Neuronal stem cell (in vitro differentiated cells): Measurements from ENCODE around the gene EEPD1.

Experiments
- DNase-seq: peaks from one replicate; pipeline ENCODE4 v3.0.0-alpha.2; 2013; ENCODE audit warnings: low spot score
- H2AFZ ChIP-seq: one replicate; pipeline ENCODE4 v1.6.1; 2013; ENCODE audit warnings: mild to moderate bottlenecking, low read length, inconsistent platforms
- H2AK5ac ChIP-seq: 2 replicates; pipeline ENCODE4 v1.6.1; 2013; ENCODE audit warnings: low read depth, mild to moderate bottlenecking, inconsistent platforms, low read length, moderate library complexity, mixed read lengths
- H2BK120ac ChIP-seq: 2 replicates; pipeline ENCODE4 v1.6.1; 2013; ENCODE audit warnings: low read depth, mild to moderate bottlenecking, inconsistent platforms, low read length, moderate library complexity, mixed read lengths
- H2BK12ac ChIP-seq: one replicate; pipeline ENCODE4 v1.6.1; 2013; ENCODE audit warnings: low read length, inconsistent platforms
- H2BK15ac ChIP-seq: 2 replicates; pipeline ENCODE4 v1.6.1; 2013; ENCODE audit warnings: mild to moderate bottlenecking, low read length, inconsistent platforms, mixed read lengths
- H2BK5ac ChIP-seq: one replicate; pipeline ENCODE4 v1.6.1; 2013; ENCODE audit warnings: inconsistent platforms, mild to moderate bottlenecking, low read length, moderate library complexity
- H3K14ac ChIP-seq: one replicate; pipeline ENCODE4 v1.6.1; 2013; ENCODE audit warnings: low read length, inconsistent platforms
- H3K18ac ChIP-seq: 2 replicates; pipeline ENCODE4 v1.6.1; 2013; ENCODE audit warnings: low read length, inconsistent platforms
- H3K23ac ChIP-seq: 2 replicates; pipeline ENCODE4 v1.6.1; 2013; ENCODE audit warnings: low read depth, mild to moderate bottlenecking, mixed read lengths, low read length, inconsistent platforms; ENCODE audit not compliant: poor library complexity
- H3K27ac ChIP-seq: replicated peaks from 3 replicates; pipeline ENCODE4 v1.5.1; 2013; ENCODE audit warnings: low read length, inconsistent platforms
- H3K27me3 ChIP-seq, 3 experiments: 2 replicates each; pipeline ENCODE4 v1.6.1; 2013; ENCODE audit warnings: low read length in 3 of 3, mild to moderate bottlenecking in 2 of 3, inconsistent platforms in 1 of 3, low read depth in 1 of 3, mixed read lengths in 1 of 3, moderate library complexity in 1 of 3; ENCODE audit not compliant: control insufficient read depth in 3 of 3, insufficient read depth in 3 of 3
- H3K36me3 ChIP-seq, 2 donors: replicated peaks in 1 of 2; 2 replicates each; pipeline ENCODE4 v1.6.1; 2013; ENCODE audit warnings: low read length in 2 of 2; ENCODE audit not compliant: control insufficient read depth in 2 of 2, insufficient read depth in 2 of 2
- H3K4ac ChIP-seq: 2 replicates; pipeline ENCODE4 v1.6.1; 2013; ENCODE audit warnings: inconsistent platforms, mild to moderate bottlenecking, low read length, moderate library complexity
- H3K4me1 ChIP-seq, 2 donors: 1 replicate in 1 of 2; 2 replicates in 1 of 2; pipeline ENCODE4 v1.6.1; 2013; ENCODE audit warnings: low read length in 2 of 2, low read depth in 1 of 2; ENCODE audit not compliant: control insufficient read depth in 2 of 2, insufficient read depth in 1 of 2
- H3K4me2 ChIP-seq: one replicate; pipeline ENCODE4 v1.6.1; 2013; ENCODE audit warnings: mild to moderate bottlenecking, low read length, inconsistent platforms; ENCODE audit not compliant: insufficient read depth, poor library complexity, severe bottlenecking
- H3K4me3 ChIP-seq, 2 donors: 2 replicates each; pipeline ENCODE4 v1.5.1; 2013; ENCODE audit warnings: low read length in 2 of 2, mild to moderate bottlenecking in 2 of 2, inconsistent platforms in 1 of 2, moderate library complexity in 1 of 2
- H3K79me1 ChIP-seq: one replicate; pipeline ENCODE4 v1.6.1; 2013; ENCODE audit warnings: low read depth, mild to moderate bottlenecking, inconsistent platforms, low read length, moderate library complexity
- H3K9ac ChIP-seq: one replicate; pipeline ENCODE4 v1.6.1; 2013; ENCODE audit warnings: mild to moderate bottlenecking, low read depth, low read length, inconsistent platforms; ENCODE audit not compliant: poor library complexity
- H3K9me3 ChIP-seq, 2 donors: replicated peaks in 1 of 2; 2 replicates each; pipeline versions ENCODE3 to v1.6.1; 2013; ENCODE audit warnings: low read length in 2 of 2, mild to moderate bottlenecking in 2 of 2, inconsistent platforms in 1 of 2, low read depth in 1 of 2, mixed read lengths in 1 of 2, moderate library complexity in 1 of 2; ENCODE audit not compliant: control insufficient read depth in 2 of 2, insufficient read depth in 1 of 2
- H4K8ac ChIP-seq: one replicate; pipeline ENCODE4 v1.6.1; 2013; ENCODE audit warnings: low read depth, mild to moderate bottlenecking, inconsistent platforms, low read length, moderate library complexity
- H4K91ac ChIP-seq: one replicate; pipeline ENCODE4 v1.6.1; 2013; ENCODE audit warnings: low read length, low read depth, mild to moderate bottlenecking, inconsistent platforms; ENCODE audit not compliant: poor library complexity
- WGBS, 2 donors: extraction: QIAGEN DNeasy Blood & Tissue Kit; methylation state at CpG; one replicate each; pipeline ENCODE4 v1.1.7; 2013; ENCODE audit warnings: missing lambda C conversion rate in 2 of 2, mixed read lengths in 1 of 2; ENCODE audit not compliant: insufficient read length in 2 of 2, insufficient replicate concordance in 1 of 2; ENCODE audit errors: extremely low coverage in 2 of 2; 5-methylcytosine and 5-hydroxymethylcytosine counted together

Gene EEPD1

GRCh38 chr7:36151921-36152755, 916 bp upstream of the EEPD1 start:
- WGBS, 2 donors, result no CpG with 5 or more reads among the region's 30 CpGs
- H3K36me3 ChIP-seq, result no peaks in the 10 kb centered on the region
- H3K4me1 ChIP-seq, result peaks cover 4 to 10% of the 10 kb centered on the region in 2 donors

GRCh38 chr7:36153571-36154097, 580 bp downstream of the EEPD1 start:
- Histone ChIP-seq H3K4ac (no peak overlapping the region), H2BK5ac (peak overlapping the region; percentile 46), H2BK12ac (no peak overlapping the region), H4K8ac (peak overlapping the region; percentile 52), H2AFZ (peak overlapping the region; percentile 96), H3K36me3 (no peaks in the 10 kb centered on the region), H3K9ac (peak overlapping the region; percentile 66), H3K18ac (peak overlapping the region; percentile 87), H3K23ac (peak overlapping the region; percentile 71), H3K9me3 (peaks cover 0 to under 1% of the 10 kb centered on the region in 2 donors), H2BK120ac (peak overlapping the region; percentile 53), H3K27me3 (peaks cover 0 to 12% (median 2%) of the 10 kb centered on the region in 3 experiments), H3K79me1 (no peaks in the 10 kb centered on the region), H4K91ac (no peak overlapping the region), H3K4me3 (peak overlapping the region; percentile 64 to 87), H3K14ac (no peak overlapping the region), H2AK5ac (no peak overlapping the region), H3K4me2 (peak overlapping the region; percentile 96), H2BK15ac (no peak overlapping the region), H3K4me1 (peaks cover 4 to 10% of the 10 kb centered on the region in 2 donors), H3K27ac (no peak overlapping the region)
- WGBS, 2 donors, result no CpG with 5 or more reads among the region's 32 CpGs
- DNase-seq, result peak; percentile 1

More at GRCh38 chr7:36151921-36152755, 916 bp upstream of the EEPD1 start:
- Histone ChIP-seq H2BK120ac (no peak overlapping the region), H3K27me3 (peaks cover 2 to 12% (median 4%) of the 10 kb centered on the region in 3 experiments), H2AFZ (peak overlapping the region; percentile 96), H4K8ac (no peak overlapping the region), H3K27ac (no peak overlapping the region), H2BK12ac (no peak overlapping the region), H3K4me3 (peak overlapping the region; percentile 64 to 65), H3K9me3 (peaks cover 0 to 5% of the 10 kb centered on the region in 2 donors), H2BK5ac (no peak overlapping the region), H3K18ac (peak overlapping the region; percentile 85), H3K4me2 (peak overlapping the region; percentile 60), H2AK5ac (no peak overlapping the region), H3K23ac (no peak overlapping the region), H3K14ac (no peak overlapping the region), H2BK15ac (peak overlapping the region; percentile 40), H4K91ac (no peak overlapping the region), H3K9ac (peak overlapping the region; percentile 74), H3K79me1 (no peaks in the 10 kb centered on the region), H3K4ac (no peak overlapping the region)
- DNase-seq, result no peak

GRCh38 chr7:36154255-36155212, 1.5 kb downstream of the EEPD1 start:
- Histone ChIP-seq H2AK5ac (peak overlapping the region; percentile 60), H2BK5ac (peak overlapping the region; percentile 63), H4K91ac (no peak overlapping the region), H3K4me3 (peak overlapping the region in 1 of 2 donors; percentile 64), H2BK12ac (peak overlapping the region; percentile 43), H3K9ac (no peak overlapping the region), H4K8ac (no peak overlapping the region), H3K18ac (no peak overlapping the region), H2BK120ac (no peak overlapping the region), H3K9me3 (no peaks in the 10 kb centered on the region), H3K4me1 (peaks cover 4 to 10% of the 10 kb centered on the region in 2 donors), H3K4ac (peak overlapping the region; percentile 30), H3K27me3 (peaks cover 0 to 12% (median 2%) of the 10 kb centered on the region in 3 experiments), H3K79me1 (no peaks in the 10 kb centered on the region), H2AFZ (peak overlapping the region; percentile 96), H3K14ac (peak overlapping the region; percentile 10), H2BK15ac (no peak overlapping the region), H3K4me2 (no peak overlapping the region), H3K36me3 (no peaks in the 10 kb centered on the region), H3K27ac (no peak overlapping the region), H3K23ac (peak overlapping the region; percentile 60)
- no peak for DNase-seq
- WGBS, 2 donors, result no CpG with 5 or more reads among the region's 44 CpGs
